ENCODE measurements around the gene DYRK3. TPM values are rescaled to one million over a fixed set of nuclear protein-coding genes. Genes with fewer than 3 reads are reported as not detected.

DYRK3 gene
- total and polyA plus RNA-seq, 2 of the 8 experiments (the other 6 are each of a cell fraction or from before 2014, with no cell fraction given) = 2.1 to 8.5 TPM

DNA sequence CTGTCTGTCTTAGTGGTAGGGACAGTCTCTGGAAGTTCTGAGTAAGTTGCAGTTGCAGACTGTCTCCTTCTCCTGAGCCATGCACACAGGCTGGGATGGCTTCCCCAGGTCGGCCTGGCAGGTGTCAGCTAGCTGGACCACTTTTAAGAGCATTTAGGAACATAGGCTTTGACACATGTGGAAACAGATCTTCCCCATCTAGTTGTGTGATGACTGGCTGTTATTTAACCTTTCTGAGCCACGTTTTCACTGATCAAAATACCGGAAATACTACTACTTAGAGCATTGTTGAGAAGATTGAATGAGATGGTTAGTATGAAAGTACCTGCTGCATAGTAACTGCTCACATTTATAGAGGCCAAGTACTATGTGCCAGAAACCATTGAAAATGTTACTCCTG is 43.2 kb downstream of the DYRK3 start (continued):
- TF ChIP-seq, protein P1, sequence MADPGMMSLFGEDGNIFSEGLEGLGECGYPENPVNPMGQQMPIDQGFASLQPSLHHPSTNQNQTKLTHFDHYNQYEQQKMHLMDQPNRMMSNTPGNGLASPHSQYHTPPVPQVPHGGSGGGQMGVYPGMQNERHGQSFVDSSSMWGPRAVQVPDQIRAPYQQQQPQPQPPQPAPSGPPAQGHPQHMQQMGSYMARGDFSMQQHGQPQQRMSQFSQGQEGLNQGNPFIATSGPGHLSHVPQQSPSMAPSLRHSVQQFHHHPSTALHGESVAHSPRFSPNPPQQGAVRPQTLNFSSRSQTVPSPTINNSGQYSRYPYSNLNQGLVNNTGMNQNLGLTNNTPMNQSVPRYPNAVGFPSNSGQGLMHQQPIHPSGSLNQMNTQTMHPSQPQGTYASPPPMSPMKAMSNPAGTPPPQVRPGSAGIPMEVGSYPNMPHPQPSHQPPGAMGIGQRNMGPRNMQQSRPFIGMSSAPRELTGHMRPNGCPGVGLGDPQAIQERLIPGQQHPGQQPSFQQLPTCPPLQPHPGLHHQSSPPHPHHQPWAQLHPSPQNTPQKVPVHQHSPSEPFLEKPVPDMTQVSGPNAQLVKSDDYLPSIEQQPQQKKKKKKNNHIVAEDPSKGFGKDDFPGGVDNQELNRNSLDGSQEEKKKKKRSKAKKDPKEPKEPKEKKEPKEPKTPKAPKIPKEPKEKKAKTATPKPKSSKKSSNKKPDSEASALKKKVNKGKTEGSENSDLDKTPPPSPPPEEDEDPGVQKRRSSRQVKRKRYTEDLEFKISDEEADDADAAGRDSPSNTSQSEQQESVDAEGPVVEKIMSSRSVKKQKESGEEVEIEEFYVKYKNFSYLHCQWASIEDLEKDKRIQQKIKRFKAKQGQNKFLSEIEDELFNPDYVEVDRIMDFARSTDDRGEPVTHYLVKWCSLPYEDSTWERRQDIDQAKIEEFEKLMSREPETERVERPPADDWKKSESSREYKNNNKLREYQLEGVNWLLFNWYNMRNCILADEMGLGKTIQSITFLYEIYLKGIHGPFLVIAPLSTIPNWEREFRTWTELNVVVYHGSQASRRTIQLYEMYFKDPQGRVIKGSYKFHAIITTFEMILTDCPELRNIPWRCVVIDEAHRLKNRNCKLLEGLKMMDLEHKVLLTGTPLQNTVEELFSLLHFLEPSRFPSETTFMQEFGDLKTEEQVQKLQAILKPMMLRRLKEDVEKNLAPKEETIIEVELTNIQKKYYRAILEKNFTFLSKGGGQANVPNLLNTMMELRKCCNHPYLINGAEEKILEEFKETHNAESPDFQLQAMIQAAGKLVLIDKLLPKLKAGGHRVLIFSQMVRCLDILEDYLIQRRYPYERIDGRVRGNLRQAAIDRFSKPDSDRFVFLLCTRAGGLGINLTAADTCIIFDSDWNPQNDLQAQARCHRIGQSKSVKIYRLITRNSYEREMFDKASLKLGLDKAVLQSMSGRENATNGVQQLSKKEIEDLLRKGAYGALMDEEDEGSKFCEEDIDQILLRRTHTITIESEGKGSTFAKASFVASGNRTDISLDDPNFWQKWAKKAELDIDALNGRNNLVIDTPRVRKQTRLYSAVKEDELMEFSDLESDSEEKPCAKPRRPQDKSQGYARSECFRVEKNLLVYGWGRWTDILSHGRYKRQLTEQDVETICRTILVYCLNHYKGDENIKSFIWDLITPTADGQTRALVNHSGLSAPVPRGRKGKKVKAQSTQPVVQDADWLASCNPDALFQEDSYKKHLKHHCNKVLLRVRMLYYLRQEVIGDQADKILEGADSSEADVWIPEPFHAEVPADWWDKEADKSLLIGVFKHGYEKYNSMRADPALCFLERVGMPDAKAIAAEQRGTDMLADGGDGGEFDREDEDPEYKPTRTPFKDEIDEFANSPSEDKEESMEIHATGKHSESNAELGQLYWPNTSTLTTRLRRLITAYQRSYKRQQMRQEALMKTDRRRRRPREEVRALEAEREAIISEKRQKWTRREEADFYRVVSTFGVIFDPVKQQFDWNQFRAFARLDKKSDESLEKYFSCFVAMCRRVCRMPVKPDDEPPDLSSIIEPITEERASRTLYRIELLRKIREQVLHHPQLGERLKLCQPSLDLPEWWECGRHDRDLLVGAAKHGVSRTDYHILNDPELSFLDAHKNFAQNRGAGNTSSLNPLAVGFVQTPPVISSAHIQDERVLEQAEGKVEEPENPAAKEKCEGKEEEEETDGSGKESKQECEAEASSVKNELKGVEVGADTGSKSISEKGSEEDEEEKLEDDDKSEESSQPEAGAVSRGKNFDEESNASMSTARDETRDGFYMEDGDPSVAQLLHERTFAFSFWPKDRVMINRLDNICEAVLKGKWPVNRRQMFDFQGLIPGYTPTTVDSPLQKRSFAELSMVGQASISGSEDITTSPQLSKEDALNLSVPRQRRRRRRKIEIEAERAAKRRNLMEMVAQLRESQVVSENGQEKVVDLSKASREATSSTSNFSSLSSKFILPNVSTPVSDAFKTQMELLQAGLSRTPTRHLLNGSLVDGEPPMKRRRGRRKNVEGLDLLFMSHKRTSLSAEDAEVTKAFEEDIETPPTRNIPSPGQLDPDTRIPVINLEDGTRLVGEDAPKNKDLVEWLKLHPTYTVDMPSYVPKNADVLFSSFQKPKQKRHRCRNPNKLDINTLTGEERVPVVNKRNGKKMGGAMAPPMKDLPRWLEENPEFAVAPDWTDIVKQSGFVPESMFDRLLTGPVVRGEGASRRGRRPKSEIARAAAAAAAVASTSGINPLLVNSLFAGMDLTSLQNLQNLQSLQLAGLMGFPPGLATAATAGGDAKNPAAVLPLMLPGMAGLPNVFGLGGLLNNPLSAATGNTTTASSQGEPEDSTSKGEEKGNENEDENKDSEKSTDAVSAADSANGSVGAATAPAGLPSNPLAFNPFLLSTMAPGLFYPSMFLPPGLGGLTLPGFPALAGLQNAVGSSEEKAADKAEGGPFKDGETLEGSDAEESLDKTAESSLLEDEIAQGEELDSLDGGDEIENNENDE (IDR thresholded peaks at IDR 0.05; ENCODE audit: insufficient replicate concordance, low read length) = no peak
- TF ChIP-seq TEAD4 (IDR thresholded peaks at IDR 0.05; ENCODE audit: low read depth, low read length) (no peak), HDAC6 (IDR thresholded peaks at IDR 0.05; ENCODE audit: low read depth, low read length) (no peak), TBP (IDR thresholded peaks at IDR 0.05; ENCODE audit: low read depth, low read length) (no peak)

Measured in H1 (cell line).